ENCODE results near the gene SNUPN. TPM values are rescaled to one million over a fixed set of nuclear protein-coding genes. Genes with fewer than 3 reads are reported as not detected.

Gene SNUPN
- total RNA-seq: 12.6 and 16.1 TPM in 2 replicates

DNA sequence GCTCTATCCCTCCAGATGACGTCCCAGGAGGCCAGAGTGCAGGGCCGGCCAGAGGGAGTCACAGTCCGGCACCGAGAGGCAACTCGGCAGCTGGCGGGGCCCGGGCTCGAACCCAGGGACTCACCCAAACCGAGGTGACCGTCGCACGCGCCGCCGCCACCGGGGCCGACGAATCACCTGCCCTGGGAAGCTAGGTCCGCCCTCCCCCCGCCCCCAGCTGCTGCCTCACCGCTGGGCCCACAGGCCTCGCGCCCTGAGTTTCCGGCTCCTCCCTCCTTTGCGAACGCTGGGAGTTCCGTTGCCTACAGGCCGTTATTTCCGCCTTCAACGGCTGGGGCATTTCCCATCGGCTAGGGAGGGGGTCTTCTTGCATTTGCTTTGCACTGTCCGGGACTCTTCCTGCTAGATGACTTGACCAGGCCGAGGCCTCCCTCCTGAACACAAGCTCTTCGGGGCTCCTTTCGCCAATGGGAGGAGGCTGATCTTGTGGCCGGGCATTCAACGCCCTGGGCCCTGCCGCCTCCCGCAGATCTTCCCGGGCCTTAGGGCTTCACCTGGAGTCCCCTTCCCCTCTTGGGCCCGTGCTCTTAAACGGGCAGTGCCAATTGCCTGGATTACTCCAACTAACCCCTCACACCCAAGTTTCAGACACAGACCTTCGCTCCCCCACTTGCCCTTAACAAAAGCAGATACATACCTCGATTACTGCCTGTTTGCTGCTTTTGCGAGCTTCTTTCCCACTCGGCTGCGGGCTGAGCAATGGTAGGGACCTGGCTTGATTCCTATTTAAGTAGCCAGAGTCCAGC is at the start of gene SNUPN:
Gene SNUPN, minus strand, starts transcription at position 184 of the 806 bp plus-strand sequence. CDS start 4,674 bp downstream, outside the sequence.
- peak; percentile 94 to 97 for DNase-seq (ENCODE audit: low read depth in 2 of 2)

DNA sequence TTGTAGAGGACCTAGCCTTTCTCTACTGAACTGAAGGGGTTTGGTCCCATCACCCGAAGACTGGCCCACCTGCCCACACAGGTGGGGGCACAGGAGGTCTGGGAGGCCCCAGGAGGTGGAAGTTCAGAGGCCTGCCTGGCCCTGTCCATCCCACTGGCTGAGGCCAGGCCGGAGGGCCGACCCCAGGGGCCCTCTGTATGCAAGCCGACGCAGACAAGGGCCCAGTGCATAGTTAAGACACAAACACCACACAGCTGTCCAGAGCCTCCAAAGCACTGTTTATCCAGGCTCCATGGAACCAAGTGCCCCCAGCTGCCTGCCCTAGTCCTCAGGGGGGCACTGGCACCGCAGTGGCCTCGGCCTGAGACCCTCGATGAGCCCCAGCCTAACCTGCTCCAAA is 48.8 kb upstream of the SNUPN start:
- no peak for DNase-seq (ENCODE audit: low read depth in 2 of 2)

DNA sequence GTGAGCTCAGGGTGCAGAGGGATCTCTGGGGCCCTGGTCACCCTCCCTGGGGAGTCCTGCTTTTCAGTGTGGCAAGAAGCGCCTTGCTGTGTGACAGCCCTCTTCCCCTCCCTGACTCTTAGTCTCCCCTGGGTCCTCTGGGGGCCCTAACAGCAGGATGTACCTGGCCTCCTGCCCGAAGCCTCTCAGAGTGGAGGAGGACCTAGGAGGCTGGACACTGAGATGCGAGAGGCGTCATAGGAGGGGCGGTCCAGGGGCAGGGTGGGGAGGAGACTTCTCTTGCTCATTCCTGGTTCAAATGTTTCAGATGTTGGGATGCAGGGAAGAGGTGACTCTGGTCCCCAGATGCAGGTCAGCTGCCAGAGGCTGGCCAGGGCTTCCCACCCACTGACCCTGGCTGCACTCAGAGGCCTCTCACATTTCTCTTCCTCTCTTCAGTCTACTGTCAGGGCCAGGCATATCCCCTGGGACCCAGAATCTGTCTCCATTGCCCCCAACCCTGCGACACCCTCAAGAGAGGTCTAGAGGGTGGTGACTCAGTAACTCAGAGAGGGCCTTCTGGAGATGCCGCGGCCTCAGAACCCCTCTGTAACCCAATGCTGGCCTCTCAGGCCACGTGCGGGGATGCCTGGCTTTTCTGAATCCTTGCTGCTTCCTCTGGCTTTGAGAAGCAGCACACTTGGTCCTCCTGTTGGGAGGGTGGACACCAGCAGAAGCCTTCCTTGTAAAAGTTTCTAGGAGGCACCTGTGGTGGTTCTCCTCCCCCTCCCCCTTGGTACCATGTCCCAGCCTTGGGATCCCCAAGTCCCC is 48.1 kb upstream of the SNUPN start:
- no peak for DNase-seq (ENCODE audit: low read depth in 2 of 2)

DNA sequence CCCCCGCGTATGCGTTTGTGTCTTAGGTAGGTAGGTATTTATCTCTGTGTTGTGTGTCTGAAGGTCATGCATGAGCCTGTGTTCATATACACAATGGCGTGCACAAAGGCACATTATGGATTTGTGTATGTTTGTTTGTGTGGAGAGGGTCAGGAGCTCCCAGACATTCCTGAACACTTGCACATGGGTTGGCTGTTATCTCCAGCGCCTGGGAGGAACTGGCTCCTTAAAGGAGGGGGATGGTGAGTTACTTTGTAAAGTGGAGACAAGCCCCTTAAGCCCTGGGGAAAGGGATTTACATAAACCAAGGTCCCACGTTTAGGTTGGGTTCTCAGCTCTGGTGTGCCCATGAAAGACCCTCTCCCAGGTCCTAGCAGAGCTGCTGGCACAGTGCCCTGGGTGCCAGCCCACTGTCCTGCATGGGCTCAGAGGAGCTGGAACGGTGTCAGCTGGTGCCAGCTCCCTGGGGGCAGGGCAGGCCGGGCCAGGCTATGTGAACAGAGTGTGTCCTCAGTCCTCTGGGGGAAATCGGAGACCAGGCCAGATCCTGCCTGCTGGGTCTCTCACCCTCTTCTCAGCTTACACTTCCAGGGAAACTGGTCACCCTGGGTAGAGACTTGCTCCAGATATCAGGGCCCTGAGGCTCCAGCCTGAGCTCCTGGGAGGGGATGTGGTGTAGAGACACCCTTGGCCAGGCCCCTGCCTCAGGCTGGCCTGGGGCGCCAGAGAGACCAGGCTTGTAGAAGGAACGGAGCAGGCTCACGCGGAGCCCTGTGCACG is 47.3 kb upstream of the SNUPN start:
- DNase-seq (ENCODE audit: low read depth in 2 of 2): peak in 1 of 2 donors; percentile 35

DNA sequence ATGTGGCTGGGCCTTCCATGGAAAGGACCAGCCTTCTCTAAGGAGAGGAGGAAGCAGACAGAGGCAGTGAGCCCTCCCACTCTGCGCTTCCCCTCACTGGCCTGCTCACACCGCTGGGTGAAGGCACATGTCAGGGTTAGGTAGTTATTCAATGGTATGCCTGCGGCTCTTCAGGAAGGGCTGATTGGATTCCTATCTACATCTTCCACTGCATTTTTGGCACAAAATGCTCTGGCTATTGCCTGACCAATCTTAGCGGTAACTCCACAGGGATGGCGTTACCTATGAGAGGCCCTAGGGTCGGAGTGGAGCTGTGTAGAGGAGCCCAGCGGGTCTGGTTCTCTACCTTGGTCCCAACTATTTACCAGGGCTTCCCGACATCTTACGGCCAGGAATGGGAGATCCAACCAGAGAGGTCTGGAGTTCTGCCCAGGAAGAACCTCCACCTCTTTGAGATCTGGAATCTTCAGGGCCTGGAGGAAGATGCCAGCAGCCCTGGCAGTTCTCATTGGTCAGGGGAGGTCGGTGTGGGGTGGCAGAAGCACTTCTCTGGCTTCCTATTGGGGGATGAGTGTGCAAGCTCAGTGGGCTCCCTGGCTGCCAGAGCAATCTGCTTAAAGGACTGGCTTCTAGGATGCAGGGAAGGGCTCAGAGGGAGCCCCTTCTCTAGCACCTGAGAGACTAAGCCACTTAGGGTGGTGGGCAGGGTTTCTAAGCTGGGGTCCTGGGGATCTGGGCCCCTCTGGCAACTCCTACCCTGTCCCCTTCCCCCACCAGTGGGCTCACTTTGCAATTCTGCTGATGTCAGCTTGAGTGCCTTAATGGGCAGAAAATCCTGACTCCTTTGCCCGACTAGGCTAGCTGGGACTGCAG is 46.4 kb upstream of the SNUPN start:
- no peak for DNase-seq (ENCODE audit: low read depth in 2 of 2)

DNA sequence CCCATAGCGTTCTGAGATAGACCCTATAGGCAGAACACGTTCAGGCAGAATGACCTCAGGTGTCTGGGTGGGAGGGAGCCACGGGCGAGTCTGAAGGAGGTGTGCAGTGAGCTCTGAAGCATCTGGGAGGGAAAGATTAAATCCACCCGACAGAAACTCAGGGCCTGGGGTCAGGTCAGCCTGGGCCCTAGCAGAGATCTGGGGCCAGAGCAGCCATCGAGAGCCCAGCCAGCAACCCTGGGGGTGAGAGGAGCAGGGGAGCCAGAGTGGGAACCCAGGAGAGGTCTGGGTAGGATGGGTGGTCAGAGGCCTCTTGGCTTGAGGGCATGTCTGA is 44.3 kb upstream of the SNUPN start:
- DNase-seq (ENCODE audit: low read depth in 2 of 2): no peak

DNA sequence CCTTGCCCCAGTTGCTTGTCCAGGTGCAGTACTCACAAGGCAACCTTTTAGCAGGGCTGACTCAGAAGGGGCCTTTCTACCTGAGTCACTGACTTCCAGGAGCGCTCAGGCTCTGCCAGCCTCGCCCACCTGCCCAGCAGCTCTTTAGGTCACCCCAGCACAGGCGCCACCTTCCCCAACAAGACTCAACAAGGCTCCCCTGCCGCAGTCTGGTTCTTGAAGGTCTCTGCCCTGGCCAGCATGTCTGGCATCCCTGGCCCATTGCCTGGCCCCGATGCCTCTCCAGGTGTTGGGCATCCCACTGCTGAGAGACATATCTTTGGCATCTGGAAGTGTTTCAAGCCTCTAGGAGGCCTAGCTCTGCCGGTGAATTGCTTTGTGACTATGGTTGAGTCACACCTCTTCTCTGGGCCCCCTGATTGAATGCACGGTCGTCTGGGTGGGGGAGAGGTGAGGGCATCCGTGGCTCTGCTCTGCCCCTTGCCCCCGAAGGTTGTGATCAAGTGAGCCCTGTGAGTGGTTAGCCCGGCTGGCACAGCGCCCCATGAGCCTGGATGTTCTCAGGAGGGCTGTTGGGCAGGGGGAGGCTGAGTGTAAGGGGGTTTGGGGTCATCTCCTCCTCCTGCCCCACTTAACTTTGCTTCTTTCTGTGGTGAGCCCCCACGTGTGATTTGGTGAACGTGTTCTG is 43.8 kb upstream of the SNUPN start:
- no peak for DNase-seq (ENCODE audit: low read depth in 2 of 2)

DNA sequence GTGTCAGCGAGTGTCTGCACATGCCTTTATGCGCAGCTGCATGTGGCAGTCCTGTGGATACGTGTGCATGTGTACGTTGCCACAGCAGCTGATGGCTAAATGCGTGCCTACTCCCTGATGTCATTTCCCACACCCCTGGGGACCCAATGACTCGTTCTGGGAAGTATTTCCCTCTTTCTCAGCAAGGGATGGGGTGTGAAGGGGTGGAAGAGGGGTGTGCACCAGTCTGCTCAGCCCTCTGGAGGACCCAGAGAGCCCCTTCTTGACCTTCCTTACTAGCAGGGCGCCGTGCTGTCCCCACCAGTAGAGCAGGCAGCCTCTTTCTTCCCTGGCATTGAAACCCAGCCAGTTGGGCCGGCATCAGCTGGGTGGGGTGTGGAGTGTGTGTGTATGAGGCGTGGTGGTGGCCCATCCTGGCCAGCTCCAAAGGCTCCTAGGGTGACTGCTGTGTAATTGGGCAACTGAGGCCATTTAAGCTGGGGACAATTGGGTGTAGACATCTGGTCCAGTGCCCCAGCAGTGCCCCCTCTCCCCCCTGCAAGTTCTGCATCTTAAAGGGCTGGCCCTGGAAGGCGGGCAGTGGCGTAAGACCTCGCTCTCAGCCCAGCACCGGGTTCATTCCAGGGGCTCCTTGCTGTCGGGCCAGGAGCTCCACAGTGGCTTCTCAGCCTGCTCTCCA is 41.4 kb upstream of the SNUPN start:
- DNase-seq (ENCODE audit: low read depth in 2 of 2): peak; percentile 97 to 99

DNA sequence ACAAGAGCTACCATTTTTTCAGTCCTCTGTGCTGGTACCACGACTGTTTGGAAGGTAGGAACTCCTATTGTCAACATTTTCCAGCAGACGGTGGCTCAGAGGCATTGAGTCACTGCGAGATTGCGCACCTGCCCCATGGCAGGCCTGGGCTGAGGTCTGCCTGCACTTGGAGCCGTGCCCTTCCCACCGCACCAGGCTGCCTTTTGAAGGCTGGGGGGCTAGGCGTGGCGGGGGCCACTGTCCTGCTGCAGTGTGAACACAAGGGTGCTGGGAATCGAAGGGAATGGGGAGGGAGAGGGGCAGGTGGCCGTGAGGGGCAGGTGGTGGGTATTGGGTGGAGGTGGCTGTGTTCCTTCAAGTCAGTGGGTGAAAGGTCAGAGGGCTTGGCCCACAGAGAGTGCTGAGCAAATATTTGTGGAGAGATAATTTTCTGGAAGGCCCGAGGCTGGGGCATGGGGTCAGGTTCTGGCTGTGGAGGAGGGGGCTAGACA is 38.5 kb upstream of the SNUPN start:
- DNase-seq (ENCODE audit: low read depth in 2 of 2): no peak

DNA sequence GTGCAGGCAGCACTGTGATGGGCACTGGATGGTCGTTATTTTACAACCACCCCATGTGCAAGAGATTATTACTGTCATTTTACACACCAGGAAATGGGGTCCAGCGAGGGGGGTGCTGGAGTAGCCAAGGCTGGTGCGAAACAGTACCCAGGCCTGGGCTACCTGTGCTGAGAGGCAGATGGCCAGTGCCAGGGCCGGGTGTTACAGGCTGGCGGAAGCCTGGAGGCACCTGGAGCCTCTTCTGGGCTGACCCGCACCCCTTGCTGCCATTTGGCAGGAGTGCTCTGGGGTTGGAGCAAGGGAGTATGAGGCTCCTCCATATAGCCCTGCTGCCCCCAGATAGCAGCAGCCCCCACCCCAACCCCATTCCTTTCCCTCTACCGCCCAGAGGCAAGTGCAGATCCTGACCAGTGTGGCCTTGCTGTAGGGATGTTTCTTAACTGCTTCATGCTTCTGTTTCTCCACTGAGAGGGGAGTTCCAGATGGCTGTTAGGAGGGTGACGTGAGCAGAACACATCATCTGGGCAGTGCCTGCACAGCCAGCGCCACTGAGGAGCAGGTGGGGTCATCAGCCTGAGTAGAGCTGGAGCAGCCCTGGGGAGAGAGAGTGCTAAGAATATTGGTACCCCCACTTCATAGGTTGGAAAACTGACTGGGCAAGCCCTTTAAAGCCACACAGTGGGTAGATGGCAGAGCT is 37.4 kb upstream of the SNUPN start:
- no peak for DNase-seq (ENCODE audit: low read depth in 2 of 2)

DNA sequence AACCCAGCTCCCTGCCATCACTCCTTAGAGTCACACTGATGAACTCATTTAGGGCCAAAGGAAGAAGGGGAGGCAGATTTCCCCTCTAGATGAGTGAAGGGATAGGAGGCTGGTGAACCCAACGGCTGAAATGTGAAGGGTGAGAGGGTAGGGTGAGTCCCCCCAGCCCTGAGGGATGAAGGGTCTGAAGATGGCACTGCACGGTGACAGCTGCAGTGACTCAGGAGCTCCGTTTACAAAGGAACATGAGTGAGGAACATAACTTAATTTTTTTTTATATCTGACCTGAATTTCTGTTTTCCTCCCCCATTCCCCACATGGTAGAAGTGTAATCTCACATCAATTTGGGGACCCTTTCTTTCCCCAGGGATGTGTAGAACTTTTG is 36.2 kb upstream of the SNUPN start:
- no peak for DNase-seq (ENCODE audit: low read depth in 2 of 2)

DNA sequence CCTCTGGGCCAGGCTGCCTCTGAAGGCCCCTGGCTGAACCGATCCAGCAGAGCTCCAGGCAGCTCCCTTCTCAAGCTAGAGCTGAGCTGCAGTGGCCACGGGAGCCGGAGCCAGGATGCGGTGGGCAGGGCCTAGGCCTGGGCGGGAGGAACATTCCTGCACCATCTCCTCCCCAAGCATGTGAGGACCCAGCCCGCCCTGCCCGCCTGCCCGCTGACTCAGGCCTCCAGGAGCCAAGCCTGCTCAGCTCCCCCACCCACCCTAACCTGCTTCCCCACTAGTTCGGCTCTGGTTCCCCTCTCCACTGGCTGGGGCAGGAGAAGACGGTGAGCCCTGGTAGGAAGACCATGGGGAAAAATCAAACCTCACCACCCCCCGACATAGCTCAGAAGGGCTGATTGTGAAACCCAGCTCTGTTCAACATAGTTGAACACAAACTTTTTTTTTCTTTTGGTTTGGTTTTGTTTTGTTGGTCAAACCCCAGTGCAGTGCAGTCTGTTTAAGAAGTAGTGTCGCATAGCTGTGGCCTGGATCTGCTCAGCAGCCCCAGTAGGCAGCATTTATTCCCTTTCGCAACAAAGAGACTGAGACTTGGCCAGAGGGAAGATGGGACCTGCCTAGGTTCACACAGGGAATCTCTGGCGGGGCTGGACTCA is 35.7 kb upstream of the SNUPN start:
- DNase-seq (ENCODE audit: low read depth in 2 of 2): peak; percentile 76 to 88

DNA sequence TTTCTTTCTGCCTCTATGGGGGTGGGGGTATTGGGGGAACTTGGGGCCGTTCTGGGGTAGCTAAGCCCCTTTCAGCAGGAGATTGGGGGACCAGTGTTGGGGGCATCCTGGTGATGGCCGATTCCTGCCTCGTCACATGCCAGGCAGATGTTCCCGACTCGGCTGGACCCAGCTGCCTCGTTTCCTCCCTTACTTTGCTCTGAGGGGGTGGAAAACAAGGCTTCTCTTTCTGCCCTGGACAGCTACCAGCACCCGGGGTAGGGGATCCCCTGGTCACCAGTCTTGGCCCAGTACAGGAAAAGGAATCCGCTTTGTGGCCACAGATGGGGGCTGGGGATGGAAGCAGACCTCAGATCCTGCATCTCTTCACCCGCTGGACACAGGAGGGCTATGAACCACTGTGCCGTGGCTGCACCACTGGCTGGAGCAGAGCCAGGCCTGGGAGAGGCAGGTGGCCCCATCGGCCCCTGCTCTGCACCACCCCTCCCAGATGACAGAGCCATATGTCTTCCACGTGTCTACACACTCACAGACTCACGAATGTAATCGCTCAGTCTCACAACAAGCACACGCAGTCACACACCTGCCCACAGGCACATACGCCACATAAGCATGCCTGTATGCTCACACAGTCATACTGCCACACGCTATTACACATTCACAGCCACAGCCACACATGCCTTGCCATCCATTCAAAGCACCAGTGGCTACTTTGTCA is 34.6 kb upstream of the SNUPN start:
- no peak for DNase-seq (ENCODE audit: low read depth in 2 of 2)

DNA sequence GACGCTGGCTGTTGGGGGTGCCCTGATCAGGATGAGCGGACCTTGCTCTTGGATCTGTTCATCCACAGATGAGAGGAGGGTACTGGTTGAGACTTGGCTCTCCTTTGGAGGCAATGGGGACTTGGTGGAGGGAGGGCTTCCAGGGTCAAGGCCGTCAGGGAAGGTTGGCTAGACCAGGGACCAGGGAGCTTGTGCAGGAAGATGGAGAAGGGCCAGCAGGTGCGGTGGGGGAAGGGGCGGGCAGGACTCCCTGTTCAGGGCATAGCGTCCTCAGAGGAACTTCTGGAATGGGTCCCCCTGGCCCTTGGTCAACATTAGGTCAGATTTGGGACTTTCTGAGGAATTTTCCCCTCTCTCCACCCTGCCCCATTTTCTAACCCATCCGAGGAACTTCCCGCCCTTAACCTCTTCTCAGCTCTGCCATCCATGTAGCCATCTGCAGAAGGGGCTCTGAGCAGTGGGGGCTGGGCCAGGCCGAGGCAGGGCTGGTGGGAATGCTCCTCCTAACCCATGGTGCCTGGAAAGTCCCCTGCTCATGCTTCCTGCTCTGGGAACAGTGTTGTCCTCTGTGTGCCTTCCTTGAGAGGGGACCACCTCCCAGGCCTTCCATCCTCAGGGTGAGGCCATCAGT is 33.7 kb upstream of the SNUPN start:
- DNase-seq (ENCODE audit: low read depth in 2 of 2): no peak

DNA sequence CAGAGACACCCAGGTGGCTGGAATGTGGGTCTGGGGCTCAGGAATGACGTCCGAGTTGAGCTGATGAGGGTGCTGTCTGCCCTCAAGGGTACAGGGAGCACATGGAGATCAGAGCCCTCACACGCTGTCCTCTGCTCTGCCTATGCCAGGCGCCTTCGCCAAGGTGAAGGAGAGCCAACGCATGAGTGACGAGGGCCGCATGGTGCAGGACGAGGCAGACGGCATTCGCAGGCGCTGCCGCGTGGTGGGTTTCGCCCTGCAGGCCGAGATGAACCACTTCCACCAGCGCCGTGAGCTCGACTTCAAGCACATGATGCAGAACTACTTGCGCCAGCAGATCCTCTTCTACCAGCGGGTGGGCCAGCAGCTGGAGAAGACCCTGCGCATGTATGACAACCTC is 31.3 kb upstream of the SNUPN start:
- no peak for DNase-seq (ENCODE audit: low read depth in 2 of 2)

DNA sequence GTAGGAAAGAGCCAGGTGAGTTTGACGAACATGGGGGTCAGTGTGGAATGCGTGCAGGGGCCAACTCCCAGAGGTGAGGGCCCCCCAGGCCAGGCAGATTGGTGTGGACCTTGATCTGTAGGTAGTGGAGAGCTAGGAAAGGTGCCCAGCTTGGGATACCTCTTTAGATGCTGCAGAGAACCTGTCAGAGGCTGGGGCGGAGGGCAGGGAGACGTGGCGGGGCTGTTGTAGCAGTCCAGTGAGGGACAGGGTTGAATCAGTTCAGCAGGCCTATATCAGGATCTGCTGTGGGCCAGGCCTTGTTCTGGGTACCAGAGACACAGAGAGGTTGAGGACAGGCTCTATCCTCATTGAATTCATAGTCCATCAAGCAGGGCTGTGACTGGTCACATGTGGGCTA is 30.8 kb upstream of the SNUPN start:
- no peak for DNase-seq (ENCODE audit: low read depth in 2 of 2)

DNA sequence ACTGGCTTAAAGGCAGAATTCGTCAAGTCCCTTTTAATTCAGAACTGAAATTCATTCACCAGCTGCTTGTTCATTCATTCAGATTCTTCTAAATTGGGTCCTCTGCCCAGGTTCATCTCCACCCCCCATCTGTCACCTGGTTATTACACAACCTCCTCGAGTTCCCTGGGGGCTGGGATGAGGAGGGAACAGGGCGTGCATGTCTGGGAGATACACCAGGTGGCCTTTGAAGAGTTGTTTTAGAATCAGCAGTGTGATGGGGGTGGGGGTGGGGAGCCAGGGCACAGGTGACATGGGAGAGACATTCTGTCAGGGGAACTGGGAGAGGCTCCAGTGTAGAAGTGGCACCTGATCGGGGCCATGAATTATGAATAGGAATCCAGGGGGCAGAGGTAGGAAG is 30.4 kb upstream of the SNUPN start:
- DNase-seq (ENCODE audit: low read depth in 2 of 2): no peak

All from lung microvascular endothelial cell (primary cell).